Measurements from ENCODE around the gene APBB1IP. TPM values are rescaled to one million over a fixed set of nuclear protein-coding genes. Genes with fewer than 3 reads are reported as not detected.

APBB1IP gene
- total RNA-seq, 2 donors from 2014 or later = 8.4 to 9.2 TPM

DNA sequence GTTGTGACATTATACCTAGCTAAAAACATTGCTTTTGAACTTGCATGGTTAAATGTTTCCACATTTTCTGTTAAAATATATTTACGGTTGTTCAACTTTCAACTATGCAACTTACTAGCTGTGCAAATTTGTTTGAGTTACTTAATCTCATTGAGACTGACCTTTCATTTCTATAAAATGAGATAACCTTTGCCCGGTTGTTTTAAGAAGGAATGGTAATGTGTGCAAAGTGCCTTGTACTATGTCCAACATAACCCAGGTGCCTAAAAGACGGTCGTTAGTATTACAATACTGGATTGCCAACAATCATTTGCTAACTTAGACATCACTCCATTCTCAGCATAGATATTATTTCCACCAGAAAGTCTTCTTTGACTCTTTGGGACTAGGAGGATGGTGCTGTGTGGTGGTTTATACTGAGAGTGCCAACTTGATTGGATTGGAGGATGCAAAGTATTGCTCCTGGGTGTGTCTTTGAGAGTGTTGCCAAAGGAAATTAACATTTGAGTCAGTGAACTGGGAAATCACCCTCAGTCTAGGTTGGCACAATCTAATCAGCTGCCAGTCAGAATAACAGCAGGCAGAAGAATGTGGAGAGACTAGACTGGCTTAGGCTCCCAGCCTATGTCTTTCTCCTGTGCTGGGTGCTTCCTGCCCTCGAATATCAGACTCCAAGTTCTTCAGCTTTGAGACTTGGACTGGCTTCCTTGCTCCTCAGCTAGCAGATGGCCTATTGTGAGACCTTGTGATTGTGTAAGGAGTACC is 174.2 kb downstream of the APBB1IP start:
- H3K4me1 ChIP-seq (ENCODE audit: control insufficient read depth in 1 of 2, low read depth in 2 of 2) = no peaks in the 10 kb centered on the region
- no peaks in the 10 kb centered on the region for H3K9me3 ChIP-seq
- TF ChIP-seq, protein P1, sequence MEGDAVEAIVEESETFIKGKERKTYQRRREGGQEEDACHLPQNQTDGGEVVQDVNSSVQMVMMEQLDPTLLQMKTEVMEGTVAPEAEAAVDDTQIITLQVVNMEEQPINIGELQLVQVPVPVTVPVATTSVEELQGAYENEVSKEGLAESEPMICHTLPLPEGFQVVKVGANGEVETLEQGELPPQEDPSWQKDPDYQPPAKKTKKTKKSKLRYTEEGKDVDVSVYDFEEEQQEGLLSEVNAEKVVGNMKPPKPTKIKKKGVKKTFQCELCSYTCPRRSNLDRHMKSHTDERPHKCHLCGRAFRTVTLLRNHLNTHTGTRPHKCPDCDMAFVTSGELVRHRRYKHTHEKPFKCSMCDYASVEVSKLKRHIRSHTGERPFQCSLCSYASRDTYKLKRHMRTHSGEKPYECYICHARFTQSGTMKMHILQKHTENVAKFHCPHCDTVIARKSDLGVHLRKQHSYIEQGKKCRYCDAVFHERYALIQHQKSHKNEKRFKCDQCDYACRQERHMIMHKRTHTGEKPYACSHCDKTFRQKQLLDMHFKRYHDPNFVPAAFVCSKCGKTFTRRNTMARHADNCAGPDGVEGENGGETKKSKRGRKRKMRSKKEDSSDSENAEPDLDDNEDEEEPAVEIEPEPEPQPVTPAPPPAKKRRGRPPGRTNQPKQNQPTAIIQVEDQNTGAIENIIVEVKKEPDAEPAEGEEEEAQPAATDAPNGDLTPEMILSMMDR (IDR thresholded peaks at IDR 0.05) = no peak
- ATAC-seq (ENCODE audit: insufficient number of reproducible peaks, low FRiP score, low read depth) (no peak), DNase-seq (ENCODE audit: low spot score) (no peak)
- H3K36me3 ChIP-seq = no peaks in the 10 kb centered on the region
- H3K27ac ChIP-seq = no peak overlapping the region
- H3K4me3 ChIP-seq = no peak overlapping the region
- H3K27me3 ChIP-seq (replicated peaks; ENCODE audit: insufficient read depth) = no peaks in the 10 kb centered on the region

Other genes starting within 250 kb of the APBB1IP start
- gene GAD2, start 221.6 kb upstream of the APBB1IP start, total RNA-seq = not detected